ENCODE measurements around the gene TADA3. TPM values are rescaled to one million over a fixed set of nuclear protein-coding genes. Genes with fewer than 3 reads are reported as not detected.

TADA3 gene
- total RNA-seq, 3 donors from 2014 or later, result 66.1 to 73.4 (median 70.1) TPM

DNA sequence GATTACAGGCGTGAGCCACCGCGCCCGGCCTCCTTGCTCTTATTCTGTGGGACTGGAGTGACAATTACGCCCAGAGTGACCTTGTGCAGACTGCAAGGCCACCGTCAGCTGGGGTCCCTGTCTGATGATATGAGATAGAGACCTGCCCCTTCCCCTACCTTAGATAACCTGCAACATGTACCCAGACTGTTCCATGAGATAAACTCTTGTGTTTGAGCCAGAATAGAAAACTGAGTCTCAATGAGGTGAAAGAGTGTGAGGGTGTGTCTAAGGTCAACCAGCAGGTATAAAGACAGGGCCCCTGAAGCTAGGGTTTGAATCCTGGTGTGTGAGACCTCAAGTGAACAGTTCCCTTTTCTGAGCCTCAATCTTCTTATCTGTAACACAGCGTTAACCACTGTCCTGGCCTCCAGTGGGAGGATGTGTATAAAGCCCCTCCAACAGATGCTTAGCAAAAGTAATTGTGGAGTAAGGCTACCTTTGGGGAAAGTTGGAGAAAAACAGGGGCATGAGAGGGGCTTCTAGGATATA is 6.0 kb downstream of the TADA3 start:
- no peak overlapping the region for H3K4me3 ChIP-seq
- H3K27me3 ChIP-seq, result no peaks in the 10 kb centered on the region
- H3K27ac ChIP-seq, result no peak overlapping the region
- DNase-seq (ENCODE audit: low spot score in 2 of 2), result no peak
- no peaks in the 10 kb centered on the region for H3K9me3 ChIP-seq
- peaks cover 7% of the 10 kb centered on the region for H3K36me3 ChIP-seq
- TF ChIP-seq POLR2A (IDR thresholded peaks at IDR 0.05) (no peak), CTCF (IDR thresholded peaks at IDR 0.05) (no peak), POLR2AphosphoS5 (IDR thresholded peaks at IDR 0.05) (no peak)
- H3K4me1 ChIP-seq, result no peaks in the 10 kb centered on the region
- intact Hi-C loops (cut with DNase I; ENCODE audit: low total_unique reads), result loop anchor here (5.0 kb wide), 1 partner anchor 1756 kb away; no protein-coding TSS in a partner anchor

- Histone ChIP-seq H3K36me3 (peaks cover 7% of the 10 kb centered on the region), H3K4me1 (no peaks in the 10 kb centered on the region), H3K27me3 (no peaks in the 10 kb centered on the region), H3K4me3 (no peak overlapping the region), H3K9me3 (no peaks in the 10 kb centered on the region), H3K27ac (no peak overlapping the region)
- intact Hi-C loops (cut with DNase I; ENCODE audit: low total_unique reads), result loop anchor here (5.0 kb wide), 1 partner anchor 1757 kb away; no protein-coding TSS in a partner anchor
- DNase-seq (ENCODE audit: low spot score in 2 of 2), result no peak
- no peak for TF ChIP-seq POLR2A (IDR thresholded peaks at IDR 0.05)
- no peak for TF ChIP-seq POLR2AphosphoS5 (IDR thresholded peaks at IDR 0.05)
- no peak for TF ChIP-seq CTCF (IDR thresholded peaks at IDR 0.05)
These were observed 6.7 kb downstream of the TADA3 start for GRCh38 chr3:9785602-9786001.

DNA sequence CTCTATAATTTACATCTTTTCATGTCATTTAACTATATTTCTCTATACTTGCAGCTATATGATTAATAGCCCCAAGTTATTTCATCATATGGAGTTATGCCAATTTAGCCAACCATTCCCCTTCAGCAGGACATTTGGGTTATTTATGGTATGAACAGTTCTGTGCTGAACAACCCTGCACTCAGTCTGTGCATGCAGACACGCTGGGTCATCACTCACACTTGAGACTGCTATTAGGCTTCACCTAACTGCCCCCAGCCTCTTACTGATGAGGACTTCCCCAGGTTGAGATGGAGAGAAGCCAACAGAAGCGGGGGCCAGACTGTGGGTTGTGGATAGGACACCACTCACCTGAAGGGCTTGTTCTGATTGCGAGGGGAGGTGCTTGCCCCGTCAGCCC is 7.3 kb downstream of the TADA3 start:
- Histone ChIP-seq H3K27ac (no peak overlapping the region), H3K9me3 (no peaks in the 10 kb centered on the region), H3K27me3 (no peaks in the 10 kb centered on the region), H3K4me3 (no peak overlapping the region), H3K4me1 (no peaks in the 10 kb centered on the region), H3K36me3 (peaks cover 7% of the 10 kb centered on the region)
- intact Hi-C loops (cut with DNase I; ENCODE audit: low total_unique reads), result loop anchor here (5.0 kb wide), 1 partner anchor 1757 kb away; no protein-coding TSS in a partner anchor
- no peak for DNase-seq (ENCODE audit: low spot score in 2 of 2)
- TF ChIP-seq POLR2A (IDR thresholded peaks at IDR 0.05) (no peak), CTCF (IDR thresholded peaks at IDR 0.05) (no peak), POLR2AphosphoS5 (IDR thresholded peaks at IDR 0.05) (no peak)

GRCh38 chr3:9783954-9784353 is 8.3 kb downstream of the TADA3 start:
- H3K4me1 ChIP-seq, result no peaks in the 10 kb centered on the region
- H3K27ac ChIP-seq, result no peak overlapping the region
- TF ChIP-seq POLR2A (IDR thresholded peaks at IDR 0.05), result no peak
- no peak for TF ChIP-seq POLR2AphosphoS5 (IDR thresholded peaks at IDR 0.05)
- TF ChIP-seq CTCF (IDR thresholded peaks at IDR 0.05), result no peak
- no peak overlapping the region for H3K4me3 ChIP-seq
- intact Hi-C loops (cut with DNase I; ENCODE audit: low total_unique reads), result no loop called here
- H3K9me3 ChIP-seq, result no peaks in the 10 kb centered on the region
- no peak for DNase-seq (ENCODE audit: low spot score in 2 of 2)
- no peaks in the 10 kb centered on the region for H3K27me3 ChIP-seq
- H3K36me3 ChIP-seq, result peaks cover 7% of the 10 kb centered on the region

DNA sequence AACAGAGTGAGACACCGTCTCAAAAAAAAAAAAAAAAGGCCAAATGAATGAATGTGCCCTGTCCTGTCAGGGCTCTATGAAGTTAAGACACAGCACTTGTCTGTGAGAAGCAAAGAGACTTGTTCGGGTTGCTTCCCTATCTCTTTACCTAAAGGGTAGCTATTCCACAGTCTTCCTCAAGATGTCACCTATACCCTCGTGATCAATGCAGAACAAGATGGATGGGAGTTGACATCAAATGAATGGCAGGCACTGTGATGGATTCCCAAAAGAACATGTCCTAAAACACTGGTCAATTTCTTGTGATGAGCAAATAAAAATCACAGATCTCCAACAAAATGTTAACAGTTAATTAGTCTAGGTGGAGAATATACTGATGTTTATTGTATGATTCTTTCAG is 9.5 kb downstream of the TADA3 start:
- peaks cover 7% of the 10 kb centered on the region for H3K36me3 ChIP-seq
- no peak for DNase-seq (ENCODE audit: low spot score in 2 of 2)
- intact Hi-C loops (cut with DNase I; ENCODE audit: low total_unique reads), result no loop called here

More for the DNA sequence above, 9.5 kb downstream of the TADA3 start:
- no peak overlapping the region for H3K27ac ChIP-seq
- H3K27me3 ChIP-seq, result no peaks in the 10 kb centered on the region
- TF ChIP-seq POLR2A (IDR thresholded peaks at IDR 0.05), result no peak
- no peak for TF ChIP-seq POLR2AphosphoS5 (IDR thresholded peaks at IDR 0.05)
- TF ChIP-seq CTCF (IDR thresholded peaks at IDR 0.05), result no peak
- H3K4me1 ChIP-seq, result no peaks in the 10 kb centered on the region
- no peaks in the 10 kb centered on the region for H3K9me3 ChIP-seq
- H3K4me3 ChIP-seq, result no peak overlapping the region

Measured in breast epithelium (tissue), 4 donors.